GM12872 (cell line): ENCODE data around the gene S100A5.

Experiments
- TF ChIP-seq, protein P1 (sequence below): IDR thresholded peaks from 3 replicates; pipeline ENCODE4 v1.5.1; 2011; ENCODE audit warnings: low read depth, mild to moderate bottlenecking, low read length, moderate library complexity; ENCODE audit not compliant: insufficient read depth

S100A5 gene

DNA sequence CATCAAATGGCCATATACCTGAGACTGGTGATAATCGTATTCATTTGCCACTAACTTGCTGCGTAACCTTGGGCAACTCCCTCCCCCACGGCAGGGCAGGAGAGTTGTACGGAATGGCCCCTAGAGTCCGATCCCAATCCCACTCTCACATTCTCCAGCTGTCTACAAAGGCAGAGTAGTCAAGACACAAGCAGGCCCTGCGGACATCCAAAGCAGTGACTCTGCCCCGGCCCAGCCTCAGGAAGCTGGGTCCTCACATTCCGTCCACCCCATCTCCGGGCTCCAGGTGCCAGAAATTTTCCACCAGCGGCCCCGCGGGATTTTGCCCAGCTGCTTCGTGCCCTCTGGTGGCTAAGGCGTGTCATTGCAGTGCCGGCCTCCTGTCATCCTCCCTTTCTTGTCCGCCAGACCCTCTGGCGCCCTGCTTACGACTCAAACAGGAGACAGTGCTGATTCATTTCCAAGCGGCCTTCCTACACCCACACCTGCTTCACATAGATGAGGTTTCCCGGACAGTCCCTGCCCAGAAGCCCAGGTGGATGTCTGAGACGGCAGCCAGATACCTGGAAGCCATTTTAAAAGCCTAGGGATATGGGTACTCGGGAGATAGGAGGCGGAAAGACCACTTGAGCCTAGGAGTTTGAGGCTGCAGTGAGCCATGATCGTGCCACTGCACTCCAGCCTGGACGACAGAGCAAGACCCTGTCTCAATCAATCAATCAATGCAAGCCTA is 27.8 kb upstream of the S100A5 start:
- TF ChIP-seq, protein P1, sequence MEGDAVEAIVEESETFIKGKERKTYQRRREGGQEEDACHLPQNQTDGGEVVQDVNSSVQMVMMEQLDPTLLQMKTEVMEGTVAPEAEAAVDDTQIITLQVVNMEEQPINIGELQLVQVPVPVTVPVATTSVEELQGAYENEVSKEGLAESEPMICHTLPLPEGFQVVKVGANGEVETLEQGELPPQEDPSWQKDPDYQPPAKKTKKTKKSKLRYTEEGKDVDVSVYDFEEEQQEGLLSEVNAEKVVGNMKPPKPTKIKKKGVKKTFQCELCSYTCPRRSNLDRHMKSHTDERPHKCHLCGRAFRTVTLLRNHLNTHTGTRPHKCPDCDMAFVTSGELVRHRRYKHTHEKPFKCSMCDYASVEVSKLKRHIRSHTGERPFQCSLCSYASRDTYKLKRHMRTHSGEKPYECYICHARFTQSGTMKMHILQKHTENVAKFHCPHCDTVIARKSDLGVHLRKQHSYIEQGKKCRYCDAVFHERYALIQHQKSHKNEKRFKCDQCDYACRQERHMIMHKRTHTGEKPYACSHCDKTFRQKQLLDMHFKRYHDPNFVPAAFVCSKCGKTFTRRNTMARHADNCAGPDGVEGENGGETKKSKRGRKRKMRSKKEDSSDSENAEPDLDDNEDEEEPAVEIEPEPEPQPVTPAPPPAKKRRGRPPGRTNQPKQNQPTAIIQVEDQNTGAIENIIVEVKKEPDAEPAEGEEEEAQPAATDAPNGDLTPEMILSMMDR: peak; percentile 99

DNA sequence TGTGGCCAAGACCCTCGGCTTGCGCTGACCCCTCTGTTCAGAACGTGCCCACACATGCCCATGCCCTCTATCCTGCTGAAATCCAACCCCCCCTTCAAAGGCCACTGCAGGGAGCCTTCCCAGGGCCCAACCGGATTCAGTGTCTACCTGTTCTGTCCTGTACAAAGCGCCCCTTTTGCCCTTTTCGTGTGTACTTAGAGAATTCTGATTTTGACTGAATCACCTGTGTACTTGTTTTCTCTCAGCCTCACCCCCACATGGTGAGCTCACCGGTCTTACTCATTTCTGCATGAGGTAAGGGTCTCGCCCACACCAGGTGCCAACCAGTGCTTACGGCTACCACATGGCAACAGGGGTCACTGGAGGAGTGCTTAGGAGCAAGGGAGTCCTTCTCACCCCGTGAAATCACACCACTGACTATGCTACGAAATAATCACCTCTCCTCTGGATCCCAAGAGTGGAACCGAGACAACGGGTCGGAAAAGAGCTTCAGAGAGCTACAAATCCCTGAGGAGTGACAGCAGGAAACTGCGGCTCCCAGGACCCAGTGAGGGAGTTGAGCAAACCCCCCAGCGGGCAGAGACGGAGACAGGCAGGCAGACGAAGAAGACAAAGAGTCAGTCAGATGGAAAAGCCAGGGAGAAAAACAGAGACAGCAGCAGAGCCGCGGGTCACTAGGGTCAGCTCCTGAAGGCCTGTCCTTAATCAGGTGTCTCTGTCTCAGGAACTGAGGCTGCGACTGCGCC is 27.1 kb upstream of the S100A5 start:
- TF ChIP-seq, protein P1: no peak

DNA sequence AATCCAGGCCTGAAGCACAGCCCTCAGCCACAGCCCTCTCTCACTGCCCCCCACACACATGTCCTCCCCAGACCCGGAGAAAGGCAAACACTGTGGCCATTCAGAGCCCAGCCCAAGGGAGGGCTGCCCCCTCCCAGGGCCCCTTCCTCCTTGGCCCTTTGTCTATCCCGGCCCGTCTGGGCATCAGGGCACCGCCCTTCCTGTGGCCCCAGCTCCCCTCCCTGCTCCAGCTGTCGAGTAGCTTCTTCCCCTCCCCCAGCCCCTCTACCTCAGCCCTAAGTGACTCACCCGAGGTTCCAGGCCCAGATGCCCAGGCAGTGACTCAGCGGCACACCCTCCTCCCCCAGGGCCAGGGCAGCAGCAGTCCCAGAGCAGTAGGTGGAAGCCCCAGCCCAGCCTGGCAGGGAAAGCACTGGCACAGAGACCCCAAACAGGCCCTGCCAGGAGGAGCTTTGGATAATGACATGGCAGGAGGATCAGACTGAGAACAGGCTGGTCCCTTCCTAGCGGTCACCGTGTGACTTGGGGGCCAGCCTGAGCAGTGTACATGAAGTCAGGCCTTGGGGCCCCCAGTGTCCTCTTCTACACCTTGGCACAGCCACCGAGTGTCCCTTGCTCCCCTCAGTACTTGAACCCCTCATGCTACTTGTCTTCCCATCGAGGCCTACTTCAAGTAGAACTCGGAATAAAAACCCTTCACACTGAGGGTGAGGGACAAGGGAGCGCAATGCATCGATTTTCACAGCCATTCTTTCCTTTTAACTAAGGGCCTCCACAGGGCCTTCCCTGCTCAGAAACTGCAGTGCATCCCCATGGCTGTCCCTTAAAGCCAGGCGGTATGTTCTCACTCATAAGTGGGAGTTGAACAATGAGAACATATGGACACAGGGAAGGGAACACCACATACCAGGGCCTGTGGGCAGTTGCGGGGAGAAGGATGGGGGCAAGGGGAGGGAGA is 26.0 kb upstream of the S100A5 start:
- TF ChIP-seq, protein P1: no peak

DNA sequence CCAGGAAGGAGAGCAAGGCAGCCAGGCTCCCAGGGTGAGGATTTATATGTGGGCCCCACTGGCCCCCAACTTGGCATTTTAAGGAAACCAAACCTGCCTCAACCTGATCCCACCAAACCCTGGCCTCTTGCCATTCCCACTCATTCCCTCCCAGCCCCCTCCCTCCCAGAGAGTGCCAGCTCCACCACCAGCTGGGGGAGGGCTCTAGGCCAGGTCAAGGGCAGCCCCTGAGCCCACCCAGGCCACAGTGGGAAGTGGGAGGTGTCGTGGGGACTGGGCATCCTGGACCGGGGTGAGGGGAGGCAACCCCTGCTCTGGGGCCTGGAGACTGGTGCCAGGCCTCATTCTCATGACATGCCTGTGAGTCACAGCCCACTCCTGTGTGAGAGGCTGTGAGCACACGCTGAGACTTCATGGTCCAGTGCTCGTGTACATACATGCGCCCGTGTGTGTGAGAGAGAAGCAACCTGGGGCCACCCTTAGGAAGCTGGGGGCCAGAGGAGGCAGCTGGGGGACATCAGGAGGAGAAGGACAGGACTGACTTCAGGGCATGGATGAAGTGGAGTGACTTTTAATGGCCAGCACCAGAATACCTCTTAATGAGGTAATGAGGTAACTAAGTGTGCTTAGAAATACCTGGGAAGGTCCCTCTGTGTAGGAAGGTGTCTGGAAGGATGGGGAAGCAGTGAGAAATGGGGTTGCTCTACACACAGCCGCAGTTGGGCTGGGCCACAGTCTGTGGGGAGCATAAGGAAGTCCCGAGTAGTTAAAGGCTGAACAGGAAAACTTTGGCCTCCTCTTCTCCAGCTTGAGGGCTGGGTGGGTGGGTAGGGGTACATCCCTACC is 25.0 kb upstream of the S100A5 start, which contains the start of gene S100A2:
TSS of gene S100A2 (minus strand) at position 316 of the 846 bp plus-strand sequence. CDS start 1,967 bp downstream, outside the sequence.
- TF ChIP-seq, protein P1: no peak

DNA sequence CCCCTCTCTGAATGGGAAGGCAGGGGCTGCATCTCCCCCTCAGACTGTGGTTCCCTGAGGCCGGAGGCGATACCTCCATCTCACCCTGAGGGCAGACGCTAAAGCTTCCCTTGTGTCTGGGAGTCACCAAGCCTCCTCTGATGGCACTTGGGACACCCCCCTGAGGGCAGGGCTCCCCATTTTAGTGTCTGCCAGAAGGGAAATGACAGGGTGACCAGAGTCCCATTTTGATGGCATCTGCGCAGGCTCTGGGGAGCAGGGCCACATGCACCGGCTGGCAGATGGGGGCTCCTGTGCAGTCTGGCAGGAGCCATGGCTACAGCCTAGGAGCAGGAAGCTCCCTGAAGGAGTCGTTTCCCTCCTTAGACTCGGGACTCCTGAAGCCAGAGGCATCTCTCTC is 23.3 kb upstream of the S100A5 start:
- TF ChIP-seq, protein P1: no peak

DNA sequence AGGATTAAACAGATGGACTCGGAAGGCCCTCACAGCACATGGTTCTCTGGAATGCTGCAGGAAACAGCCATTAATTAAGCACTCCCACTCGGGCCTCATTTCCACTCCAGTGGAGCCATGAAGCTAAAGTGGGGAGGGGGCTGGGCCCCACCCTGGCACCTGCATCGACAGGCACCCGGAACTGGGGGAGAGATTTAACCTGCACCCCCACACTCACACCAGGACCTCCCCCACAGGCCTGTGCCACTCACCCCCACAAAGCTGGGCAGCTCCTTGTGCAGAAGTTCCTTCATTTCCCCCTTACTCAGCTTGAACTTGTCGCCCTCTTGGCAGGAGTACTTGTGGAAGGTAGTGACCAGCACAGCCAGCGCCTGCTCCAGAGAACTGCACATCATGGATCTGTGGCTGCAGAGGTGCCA is 22.8 kb upstream of the S100A5 start:
- TF ChIP-seq, protein P1: no peak
